ENCODE results near the gene CACNA1H.

GRCh38 chr16:1112506-1113184 lies 40.3 kb upstream of the CACNA1H start:
- TF ChIP-seq EZH2phosphoT487 (IDR thresholded peaks at IDR 0.05; ENCODE audit: insufficient read depth, low read depth) (no peak), EZH2 (IDR thresholded peaks at IDR 0.05; ENCODE audit: insufficient read depth, poor library complexity, severe bottlenecking) (no peak)

Measured in GM23248 (cell line).